ENCODE measurements around the gene MYO1D. TPM values are rescaled to one million over a fixed set of nuclear protein-coding genes. Genes with fewer than 3 reads are reported as not detected.
A peak's percentile ranks its signal among the peaks of the same experiment; 100 is the strongest.

Gene MYO1D
- total RNA-seq, 1 experiment from 2014 or later, result 5.6 TPM

DNA sequence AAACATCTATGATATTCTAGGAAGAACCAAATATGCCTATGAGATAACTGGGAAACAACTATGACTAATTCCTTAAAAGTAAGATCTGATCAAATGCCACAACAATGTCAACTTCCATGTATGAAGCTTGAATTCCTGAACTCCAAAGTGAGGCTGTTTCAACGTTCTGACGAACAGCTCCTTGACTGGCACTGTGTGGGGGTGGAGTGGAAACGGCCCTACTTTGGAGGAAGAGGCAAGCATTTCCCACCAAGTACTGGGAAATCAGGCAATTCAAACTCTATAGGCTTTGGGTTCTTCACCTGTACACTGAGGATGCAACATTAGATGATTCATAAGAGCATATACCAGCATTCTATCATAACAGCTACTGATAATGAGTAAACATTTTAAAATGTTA, 203.0 kb downstream of the MYO1D start:
- no peaks in the 10 kb centered on the region for H3K79me2 ChIP-seq (ENCODE audit: low read length)
- no peak for DNase-seq
- H3K4me1 ChIP-seq (ENCODE audit: low read length), result no peaks in the 10 kb centered on the region
- no peaks in the 10 kb centered on the region for H3K9me2 ChIP-seq (replicated peaks; ENCODE audit: insufficient read depth, low read length)
- no peaks in the 10 kb centered on the region for H3K9me3 ChIP-seq (ENCODE audit: low read length)
- no peak overlapping the region for H3K27ac ChIP-seq (ENCODE audit: low read length)
- no peak overlapping the region for H3K4me3 ChIP-seq (ENCODE audit: low read length)
- no peak overlapping the region for H3K9ac ChIP-seq (ENCODE audit: low read length)
- H4K20me1 ChIP-seq (ENCODE audit: insufficient read depth, low read depth, low read length), result no peaks in the 10 kb centered on the region
- H3K4me2 ChIP-seq (ENCODE audit: low read depth, low read length, poor library complexity, severe bottlenecking), result no peak overlapping the region
- no peaks in the 10 kb centered on the region for H3K36me3 ChIP-seq (ENCODE audit: insufficient read depth, low read length)
- H3K27me3 ChIP-seq (ENCODE audit: low read length), result no peaks in the 10 kb centered on the region
- no peak overlapping the region for H2AFZ ChIP-seq (ENCODE audit: low read length)

DNA sequence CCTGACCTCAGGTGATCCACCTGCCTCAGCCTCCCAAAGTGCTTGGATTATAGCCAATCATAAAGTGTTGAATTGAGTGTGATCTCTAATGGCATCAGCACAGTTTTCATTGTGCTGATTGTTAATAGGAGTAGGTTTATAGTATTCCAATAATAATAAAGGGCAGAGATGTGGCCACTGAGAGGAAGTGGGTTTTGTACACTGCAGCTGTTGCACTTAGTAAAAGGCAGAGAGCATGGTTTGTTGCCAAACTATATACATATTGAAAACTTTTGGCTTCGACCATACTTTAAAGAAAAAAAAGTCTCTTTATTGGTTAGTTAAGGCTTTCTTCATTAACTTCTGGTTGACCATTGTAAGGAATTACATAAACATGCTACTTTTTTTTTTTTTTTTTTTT, 204.2 kb downstream of the MYO1D start:
- Histone ChIP-seq H3K9me2 (replicated peaks; ENCODE audit: insufficient read depth, low read length) (no peaks in the 10 kb centered on the region), H4K20me1 (ENCODE audit: insufficient read depth, low read depth, low read length) (no peaks in the 10 kb centered on the region), H3K79me2 (ENCODE audit: low read length) (no peaks in the 10 kb centered on the region), H3K27ac (ENCODE audit: low read length) (no peak overlapping the region), H2AFZ (ENCODE audit: low read length) (no peak overlapping the region), H3K27me3 (ENCODE audit: low read length) (no peaks in the 10 kb centered on the region), H3K4me3 (ENCODE audit: low read length) (no peak overlapping the region), H3K4me1 (ENCODE audit: low read length) (no peaks in the 10 kb centered on the region), H3K9me3 (ENCODE audit: low read length) (no peaks in the 10 kb centered on the region), H3K4me2 (ENCODE audit: low read depth, low read length, poor library complexity, severe bottlenecking) (no peak overlapping the region), H3K9ac (ENCODE audit: low read length) (no peak overlapping the region), H3K36me3 (ENCODE audit: insufficient read depth, low read length) (no peaks in the 10 kb centered on the region)
- no peak for DNase-seq

DNA sequence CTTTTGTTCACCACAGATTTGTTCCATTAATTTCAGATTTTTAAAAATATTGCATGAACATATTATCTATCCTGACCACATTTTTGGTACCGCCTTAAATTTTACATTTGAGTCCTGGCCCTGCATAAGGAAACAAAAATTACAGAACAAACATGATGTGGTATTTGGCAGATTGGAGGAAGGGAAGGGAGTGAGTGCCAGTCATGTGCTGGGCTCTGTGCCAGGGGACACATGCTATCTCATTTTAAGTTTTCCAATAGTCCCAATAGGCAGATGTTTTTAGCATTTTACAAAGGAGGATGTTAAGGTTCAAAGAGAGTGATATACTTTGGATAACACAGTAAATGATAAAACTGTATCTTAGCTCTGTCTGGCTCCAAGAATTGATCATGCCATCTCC, 205.0 kb downstream of the MYO1D start:
- H3K4me3 ChIP-seq (ENCODE audit: low read length), result no peak overlapping the region
- no peaks in the 10 kb centered on the region for H3K9me3 ChIP-seq (ENCODE audit: low read length)
- DNase-seq, result no peak
- no peaks in the 10 kb centered on the region for H3K36me3 ChIP-seq (ENCODE audit: insufficient read depth, low read length)
- H2AFZ ChIP-seq (ENCODE audit: low read length), result no peak overlapping the region
- no peak overlapping the region for H3K27ac ChIP-seq (ENCODE audit: low read length)
- no peaks in the 10 kb centered on the region for H3K27me3 ChIP-seq (ENCODE audit: low read length)
- H3K4me1 ChIP-seq (ENCODE audit: low read length), result no peaks in the 10 kb centered on the region
- no peak overlapping the region for H3K4me2 ChIP-seq (ENCODE audit: low read depth, low read length, poor library complexity, severe bottlenecking)
- H3K79me2 ChIP-seq (ENCODE audit: low read length), result no peaks in the 10 kb centered on the region
- H4K20me1 ChIP-seq (ENCODE audit: insufficient read depth, low read depth, low read length), result no peaks in the 10 kb centered on the region
- no peaks in the 10 kb centered on the region for H3K9me2 ChIP-seq (replicated peaks; ENCODE audit: insufficient read depth, low read length)
- H3K9ac ChIP-seq (ENCODE audit: low read length), result no peak overlapping the region

DNA sequence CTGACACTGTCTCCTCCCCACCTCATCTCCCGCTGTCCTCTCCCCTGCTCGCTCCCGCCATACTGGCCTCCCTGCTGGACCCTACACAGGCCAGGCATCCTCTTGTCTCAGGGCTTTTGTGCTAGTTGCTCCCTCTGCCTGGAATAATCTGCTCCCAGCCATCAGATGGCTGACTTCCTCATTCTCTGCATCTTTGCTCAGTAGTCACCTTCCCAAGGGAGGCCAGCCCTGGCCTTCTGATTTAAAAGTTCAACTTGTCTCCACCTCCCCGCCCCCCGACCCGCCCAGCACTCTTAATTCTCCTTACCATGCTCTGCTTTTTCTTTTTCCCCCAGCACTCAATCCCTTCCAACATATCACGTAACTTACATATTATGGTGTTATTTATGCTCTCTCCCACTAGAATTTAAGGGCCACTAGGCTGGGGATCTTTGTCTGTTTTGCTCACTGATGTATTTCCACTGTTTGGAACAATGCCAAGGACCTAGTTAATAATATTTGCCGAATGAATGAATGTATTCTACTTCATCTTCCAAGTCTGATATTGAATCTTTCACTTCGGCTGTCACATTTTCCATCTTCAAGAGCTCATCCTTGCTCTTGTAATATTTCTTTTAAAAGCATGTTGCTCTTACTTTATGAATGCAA, 211.9 kb downstream of the MYO1D start:
- no peak overlapping the region for H3K27ac ChIP-seq (ENCODE audit: low read length)
- H3K9me2 ChIP-seq (replicated peaks; ENCODE audit: insufficient read depth, low read length), result no peaks in the 10 kb centered on the region
- H3K4me1 ChIP-seq (ENCODE audit: low read length), result no peaks in the 10 kb centered on the region
- no peak overlapping the region for H3K4me2 ChIP-seq (ENCODE audit: low read depth, low read length, poor library complexity, severe bottlenecking)
- H4K20me1 ChIP-seq (ENCODE audit: insufficient read depth, low read depth, low read length), result no peaks in the 10 kb centered on the region
- H3K4me3 ChIP-seq (ENCODE audit: low read length), result no peak overlapping the region
- DNase-seq, result no peak
- no peak overlapping the region for H2AFZ ChIP-seq (ENCODE audit: low read length)
- H3K79me2 ChIP-seq (ENCODE audit: low read length), result no peaks in the 10 kb centered on the region
- no peaks in the 10 kb centered on the region for H3K9me3 ChIP-seq (ENCODE audit: low read length)
- H3K9ac ChIP-seq (ENCODE audit: low read length), result no peak overlapping the region
- H3K36me3 ChIP-seq (ENCODE audit: insufficient read depth, low read length), result no peaks in the 10 kb centered on the region
- H3K27me3 ChIP-seq (ENCODE audit: low read length), result no peaks in the 10 kb centered on the region

DNA sequence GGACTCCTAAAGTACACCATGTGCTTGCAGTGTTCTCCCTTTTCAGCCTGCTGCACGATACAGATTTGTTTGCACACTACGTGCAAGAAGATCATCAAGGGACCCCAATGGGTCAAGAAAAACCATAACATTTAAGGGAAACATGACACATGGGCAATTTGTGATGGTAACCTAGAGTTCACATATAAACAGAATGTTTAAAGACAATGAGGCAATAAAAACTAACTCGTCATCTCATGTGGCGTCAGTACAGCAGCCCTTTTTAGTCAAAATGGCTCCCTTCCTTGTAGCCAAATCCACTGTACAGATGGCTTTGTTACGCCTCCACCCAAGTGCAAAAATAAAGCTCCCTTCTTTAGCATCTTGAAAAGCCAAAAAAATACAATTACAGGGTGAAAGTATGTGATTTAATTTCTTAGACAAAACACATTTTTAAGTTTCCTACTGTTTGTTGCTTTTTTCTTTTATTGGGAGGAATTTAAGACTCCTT, 216.4 kb downstream of the MYO1D start:
- no peaks in the 10 kb centered on the region for H3K36me3 ChIP-seq (ENCODE audit: insufficient read depth, low read length)
- no peaks in the 10 kb centered on the region for H3K79me2 ChIP-seq (ENCODE audit: low read length)
- H3K4me1 ChIP-seq (ENCODE audit: low read length), result no peaks in the 10 kb centered on the region
- H3K9me3 ChIP-seq (ENCODE audit: low read length), result no peaks in the 10 kb centered on the region
- no peaks in the 10 kb centered on the region for H3K27me3 ChIP-seq (ENCODE audit: low read length)
- H3K4me2 ChIP-seq (ENCODE audit: low read depth, low read length, poor library complexity, severe bottlenecking), result no peak overlapping the region
- no peaks in the 10 kb centered on the region for H3K9me2 ChIP-seq (replicated peaks; ENCODE audit: insufficient read depth, low read length)
- H3K4me3 ChIP-seq (ENCODE audit: low read length), result no peak overlapping the region
- H3K27ac ChIP-seq (ENCODE audit: low read length), result no peak overlapping the region
- H2AFZ ChIP-seq (ENCODE audit: low read length), result no peak overlapping the region
- no peak overlapping the region for H3K9ac ChIP-seq (ENCODE audit: low read length)
- no peaks in the 10 kb centered on the region for H4K20me1 ChIP-seq (ENCODE audit: insufficient read depth, low read depth, low read length)
- no peak for DNase-seq

DNA sequence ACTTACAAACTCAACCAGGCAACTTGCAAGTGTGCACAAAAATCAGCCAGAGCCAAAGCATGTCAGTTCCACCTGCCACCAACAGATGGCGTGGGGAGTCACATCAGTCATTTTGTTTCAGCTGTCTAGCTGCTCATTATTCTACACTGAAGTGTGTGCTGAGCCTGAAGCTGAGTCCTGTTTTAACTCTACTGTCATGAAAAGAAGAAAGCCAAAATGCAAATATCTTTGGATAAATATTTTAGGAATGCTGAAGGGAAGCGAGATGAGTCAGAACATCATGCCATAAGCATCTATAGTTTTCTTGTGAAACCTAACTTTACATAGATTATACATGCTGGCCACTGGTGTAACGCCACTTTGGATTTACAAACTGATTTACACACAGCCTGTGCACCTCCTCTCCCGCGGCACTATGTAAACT, 217.5 kb downstream of the MYO1D start:
- Histone ChIP-seq H2AFZ (ENCODE audit: low read length) (no peak overlapping the region), H3K36me3 (ENCODE audit: insufficient read depth, low read length) (no peaks in the 10 kb centered on the region)

DNA sequence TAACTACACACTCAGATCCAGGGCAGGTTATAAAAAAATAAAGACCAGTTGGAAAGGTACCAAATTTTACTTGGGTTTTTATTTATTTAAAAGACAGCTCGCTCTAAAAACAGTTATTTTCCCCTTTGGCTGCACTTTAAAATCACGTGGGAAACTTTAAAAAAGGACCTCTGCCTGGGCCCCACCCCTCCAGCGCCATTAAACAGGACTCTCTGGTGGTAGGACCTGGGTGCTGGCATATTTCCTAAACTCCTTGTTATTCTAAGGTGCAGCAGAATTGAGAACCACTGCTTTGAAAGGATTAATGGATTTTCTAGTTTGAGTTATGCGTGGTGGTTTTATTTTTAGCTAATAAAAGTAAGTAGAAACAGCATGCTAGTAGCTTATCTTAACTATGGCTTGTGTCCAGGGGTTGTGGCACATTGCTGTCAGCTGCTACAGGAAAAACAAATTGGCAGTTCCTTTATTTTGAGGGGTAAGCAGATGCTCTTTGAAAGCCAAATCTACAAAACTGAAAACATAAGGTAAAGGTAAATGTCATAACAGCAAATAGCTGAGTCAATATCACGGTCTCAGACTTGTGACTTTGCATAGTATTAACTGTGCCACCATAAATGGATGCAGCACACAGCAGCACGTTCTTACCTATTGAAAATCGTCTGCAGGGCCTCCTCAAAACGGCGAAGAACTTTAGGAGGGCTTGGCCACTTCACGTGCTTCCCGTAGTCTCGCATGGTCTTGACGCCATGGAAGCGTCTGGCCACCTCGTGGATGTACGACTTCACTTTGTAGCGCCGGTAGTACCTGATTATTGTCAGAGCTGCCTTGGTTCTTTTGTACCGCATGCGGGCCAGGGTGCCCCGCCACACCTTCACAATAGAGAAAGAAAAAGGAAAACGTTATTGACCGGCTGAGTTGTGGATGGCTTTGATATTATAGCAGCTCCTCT, 218.2 kb downstream of the MYO1D start:
- H2AFZ ChIP-seq (ENCODE audit: low read length), result no peak overlapping the region
- H3K27me3 ChIP-seq (ENCODE audit: low read length), result no peaks in the 10 kb centered on the region
- no peaks in the 10 kb centered on the region for H4K20me1 ChIP-seq (ENCODE audit: insufficient read depth, low read depth, low read length)
- no peaks in the 10 kb centered on the region for H3K79me2 ChIP-seq (ENCODE audit: low read length)
- no peak overlapping the region for H3K9ac ChIP-seq (ENCODE audit: low read length)
- no peaks in the 10 kb centered on the region for H3K9me3 ChIP-seq (ENCODE audit: low read length)
- no peaks in the 10 kb centered on the region for H3K36me3 ChIP-seq (ENCODE audit: insufficient read depth, low read length)
- H3K4me1 ChIP-seq (ENCODE audit: low read length), result no peaks in the 10 kb centered on the region
- no peaks in the 10 kb centered on the region for H3K9me2 ChIP-seq (replicated peaks; ENCODE audit: insufficient read depth, low read length)
- no peak overlapping the region for H3K4me3 ChIP-seq (ENCODE audit: low read length)
- H3K27ac ChIP-seq (ENCODE audit: low read length), result no peak overlapping the region
- no peak overlapping the region for H3K4me2 ChIP-seq (ENCODE audit: low read depth, low read length, poor library complexity, severe bottlenecking)
- no peak for DNase-seq

More for the DNA sequence above, 217.5 kb downstream of the MYO1D start:
- no peaks in the 10 kb centered on the region for H4K20me1 ChIP-seq (ENCODE audit: insufficient read depth, low read depth, low read length)
- no peaks in the 10 kb centered on the region for H3K9me3 ChIP-seq (ENCODE audit: low read length)
- no peak overlapping the region for H3K4me3 ChIP-seq (ENCODE audit: low read length)
- H3K4me2 ChIP-seq (ENCODE audit: low read depth, low read length, poor library complexity, severe bottlenecking), result no peak overlapping the region
- peak; percentile 85 for DNase-seq
- no peaks in the 10 kb centered on the region for H3K9me2 ChIP-seq (replicated peaks; ENCODE audit: insufficient read depth, low read length)
- no peak overlapping the region for H3K27ac ChIP-seq (ENCODE audit: low read length)
- no peaks in the 10 kb centered on the region for H3K27me3 ChIP-seq (ENCODE audit: low read length)
- H3K9ac ChIP-seq (ENCODE audit: low read length), result no peak overlapping the region
- no peaks in the 10 kb centered on the region for H3K4me1 ChIP-seq (ENCODE audit: low read length)
- no peaks in the 10 kb centered on the region for H3K79me2 ChIP-seq (ENCODE audit: low read length)

DNA sequence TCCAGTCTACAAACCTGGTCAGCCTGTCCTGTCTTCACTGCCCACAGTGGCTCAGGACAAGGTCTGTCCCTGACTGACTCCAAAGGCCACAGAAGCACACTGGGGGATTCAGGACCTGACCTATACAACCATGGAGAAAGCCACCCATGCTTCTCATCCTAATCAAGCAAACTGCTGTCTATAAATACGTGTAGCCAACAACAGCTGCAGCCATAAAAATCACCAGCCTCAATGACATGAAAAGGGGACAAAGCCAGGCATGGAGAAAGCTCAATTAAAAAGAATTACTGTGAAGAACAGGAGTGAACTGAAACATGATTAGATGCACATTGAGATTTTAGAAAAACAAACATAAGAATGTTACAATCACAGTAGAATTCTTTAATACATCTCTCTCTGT, 220.0 kb downstream of the MYO1D start:
- DNase-seq, result no peak
- no peaks in the 10 kb centered on the region for H3K79me2 ChIP-seq (ENCODE audit: low read length)

More for the DNA sequence above, 220.0 kb downstream of the MYO1D start:
- no peak overlapping the region for H3K9ac ChIP-seq (ENCODE audit: low read length)
- H3K36me3 ChIP-seq (ENCODE audit: insufficient read depth, low read length), result no peaks in the 10 kb centered on the region
- H3K27ac ChIP-seq (ENCODE audit: low read length), result no peak overlapping the region
- H3K9me3 ChIP-seq (ENCODE audit: low read length), result no peaks in the 10 kb centered on the region
- H4K20me1 ChIP-seq (ENCODE audit: insufficient read depth, low read depth, low read length), result no peaks in the 10 kb centered on the region
- H2AFZ ChIP-seq (ENCODE audit: low read length), result no peak overlapping the region
- no peaks in the 10 kb centered on the region for H3K4me1 ChIP-seq (ENCODE audit: low read length)
- H3K4me2 ChIP-seq (ENCODE audit: low read depth, low read length, poor library complexity, severe bottlenecking), result no peak overlapping the region
- no peaks in the 10 kb centered on the region for H3K9me2 ChIP-seq (replicated peaks; ENCODE audit: insufficient read depth, low read length)
- H3K27me3 ChIP-seq (ENCODE audit: low read length), result no peaks in the 10 kb centered on the region
- no peak overlapping the region for H3K4me3 ChIP-seq (ENCODE audit: low read length)

Measured in Karpas-422 (cell line).